HEK293 (cell line): ENCODE measurements around the gene PPP1R9B.

Experiments
- CTCF ChIA-PET: fragments of 350-600 bp; formaldehyde crosslinking; extraction: SDS; loops from one replicate; lab custom pipeline; 2021; ENCODE audit warnings: antibody characterized with exemption; lab: Yijun Ruan, JAX
- POLR2A ChIA-PET: fragments of 300-600 bp; formaldehyde crosslinking; extraction: SDS; loops from one replicate; lab custom pipeline; 2020; ENCODE audit warnings: antibody characterized with exemption, inconsistent platforms; lab: Yijun Ruan, JAX
- H3K27ac ChIP-seq: fragments of 200-500 bp; sonication (Bioruptor generic); 2 replicates; pipeline ENCODE4 v1.5.1; 2014; ENCODE audit warnings: low read depth, low read length, control low read depth, inconsistent platforms; ENCODE audit errors: extremely low read depth
- H3K36me3 ChIP-seq, 2 experiments: fragments of 200-500 bp in 1 of 2; sonication (Bioruptor generic) in 1 of 2; 1 replicate in 1 of 2; 2 replicates in 1 of 2; pipeline ENCODE4 v1.5.1; 2014 to 2017; ENCODE audit warnings: inconsistent platforms in 2 of 2, low read length in 2 of 2; ENCODE audit not compliant: control insufficient read depth in 2 of 2, insufficient read depth in 1 of 2
- H3K4me1 ChIP-seq: fragments of 200-500 bp; sonication (Bioruptor generic); 2 replicates; pipeline ENCODE4 v1.5.1; 2014; ENCODE audit warnings: mild to moderate bottlenecking, low read length, inconsistent platforms; ENCODE audit not compliant: control insufficient read depth, insufficient read depth
- H3K4me3 ChIP-seq: 2 replicates; pipeline ENCODE4 v1.5.1; 2011; ENCODE audit warnings: low read depth, mild to moderate bottlenecking, control low read depth, low read length, moderate library complexity
- H3K9me3 ChIP-seq: fragments of 200-500 bp; sonication (Bioruptor generic); 2 replicates; pipeline ENCODE4 v1.5.1; 2014; ENCODE audit warnings: low read depth, low read length, inconsistent platforms; ENCODE audit not compliant: control insufficient read depth, insufficient read depth
- BCL11A ChIP-seq: fragments of 450-650 bp; formaldehyde crosslinking; IDR thresholded peaks from 2 replicates; pipeline ENCODE4 v1.5.1; 2016; ENCODE audit warnings: low read depth, missing biosample characterization, missing genetic modification characterization
- BCL6B ChIP-seq: fragments of 450-650 bp; formaldehyde crosslinking; IDR thresholded peaks from 2 replicates; pipeline ENCODE4 v1.5.1; 2017; ENCODE audit warnings: missing biosample characterization, missing genetic modification characterization
- GLI4 ChIP-seq: fragments of 450-650 bp; formaldehyde crosslinking; IDR thresholded peaks from 2 replicates; pipeline ENCODE4 v1.5.1; 2016; ENCODE audit warnings: missing biosample characterization, missing genetic modification characterization
- GLIS2 ChIP-seq: fragments of 450-650 bp; formaldehyde crosslinking; IDR thresholded peaks from 2 replicates; pipeline ENCODE4 v1.5.1; 2016; ENCODE audit warnings: missing biosample characterization, missing genetic modification characterization
- HIC1 ChIP-seq: fragments of 450-650 bp; formaldehyde crosslinking; IDR thresholded peaks from 2 replicates; pipeline ENCODE4 v1.5.1; 2016; ENCODE audit warnings: missing biosample characterization, missing genetic modification characterization
- KLF9 ChIP-seq: fragments of 450-650 bp; formaldehyde crosslinking; IDR thresholded peaks from 2 replicates; pipeline ENCODE4 v1.5.1; 2016; ENCODE audit warnings: missing biosample characterization, missing genetic modification characterization, low read depth
- OSR2 ChIP-seq: fragments of 450-650 bp; formaldehyde crosslinking; IDR thresholded peaks from 2 replicates; pipeline ENCODE4 v1.5.1; 2016; ENCODE audit warnings: missing biosample characterization, missing genetic modification characterization
- PATZ1 ChIP-seq: fragments of 450-650 bp; formaldehyde crosslinking; IDR thresholded peaks from 2 replicates; pipeline ENCODE4 v1.5.1; 2016; ENCODE audit warnings: missing biosample characterization, missing genetic modification characterization
- REPIN1 ChIP-seq: fragments of 450-650 bp; formaldehyde crosslinking; IDR thresholded peaks from 2 replicates; pipeline ENCODE4 v1.5.1; 2017; ENCODE audit warnings: missing biosample characterization, missing genetic modification characterization, low read depth
- ZBTB1 ChIP-seq: fragments of 450-650 bp; formaldehyde crosslinking; IDR thresholded peaks from 2 replicates; pipeline ENCODE4 v1.5.1; 2016; ENCODE audit warnings: missing biosample characterization, missing genetic modification characterization
- ZBTB20 ChIP-seq: fragments of 450-650 bp; formaldehyde crosslinking; IDR thresholded peaks from 2 replicates; pipeline ENCODE4 v1.5.1; 2016; ENCODE audit warnings: missing biosample characterization, missing genetic modification characterization
- ZBTB6 ChIP-seq: fragments of 450-650 bp; formaldehyde crosslinking; IDR thresholded peaks from 2 replicates; pipeline ENCODE4 v1.5.1; 2017; ENCODE audit warnings: missing biosample characterization, missing genetic modification characterization
- ZBTB7A ChIP-seq: fragments of 450-650 bp; formaldehyde crosslinking; IDR thresholded peaks from 2 replicates; pipeline ENCODE4 v1.5.1; 2016; ENCODE audit warnings: low read depth, missing biosample characterization, missing genetic modification characterization
- ZBTB8A ChIP-seq: fragments of 450-650 bp; formaldehyde crosslinking; IDR thresholded peaks from 2 replicates; pipeline ENCODE4 v1.5.1; 2016; ENCODE audit warnings: missing biosample characterization, missing genetic modification characterization
- ZNF112 ChIP-seq: fragments of 450-650 bp; formaldehyde crosslinking; IDR thresholded peaks from 2 replicates; pipeline ENCODE4 v1.5.0; 2017; ENCODE audit warnings: missing biosample characterization, missing genetic modification characterization
- ZNF140 ChIP-seq: fragments of 450-650 bp; formaldehyde crosslinking; IDR thresholded peaks from 2 replicates; pipeline ENCODE4 v1.5.1; 2016; ENCODE audit warnings: missing biosample characterization, missing genetic modification characterization
- ZNF184 ChIP-seq: fragments of 450-650 bp; IDR thresholded peaks from 2 replicates; pipeline ENCODE4 v1.5.1; 2018; ENCODE audit warnings: missing biosample characterization, mild to moderate bottlenecking, missing genetic modification characterization
- ZNF214 ChIP-seq: fragments of 450-650 bp; formaldehyde crosslinking; IDR thresholded peaks from 2 replicates; pipeline ENCODE4 v1.5.1; 2017; ENCODE audit warnings: missing biosample characterization, mild to moderate bottlenecking, missing genetic modification characterization, borderline replicate concordance
- ZNF335 ChIP-seq: fragments of 450-650 bp; formaldehyde crosslinking; conservative IDR thresholded peaks from 2 replicates; pipeline ENCODE4 v1.5.1; 2016; ENCODE audit warnings: missing biosample characterization, missing genetic modification characterization
- ZNF366 ChIP-seq: fragments of 450-650 bp; formaldehyde crosslinking; conservative IDR thresholded peaks from 2 replicates; pipeline ENCODE4 v1.5.1; 2016; ENCODE audit warnings: missing biosample characterization, missing genetic modification characterization
- ZNF449 ChIP-seq: fragments of 450-650 bp; formaldehyde crosslinking; IDR thresholded peaks from 2 replicates; pipeline ENCODE4 v1.5.1; 2017; ENCODE audit warnings: missing biosample characterization, mild to moderate bottlenecking, missing genetic modification characterization, moderate library complexity
- ZNF514 ChIP-seq: fragments of 450-650 bp; formaldehyde crosslinking; IDR thresholded peaks from 2 replicates; pipeline ENCODE4 v1.5.1; 2016; ENCODE audit warnings: missing biosample characterization, missing genetic modification characterization
- ZNF561 ChIP-seq: fragments of 450-650 bp; IDR thresholded peaks from 2 replicates; pipeline ENCODE4 v1.5.1; 2018; ENCODE audit warnings: missing biosample characterization, missing genetic modification characterization, borderline replicate concordance
- ZNF571 ChIP-seq: fragments of 450-650 bp; formaldehyde crosslinking; IDR thresholded peaks from 2 replicates; pipeline ENCODE4 v1.5.0; 2017; ENCODE audit warnings: missing biosample characterization, missing genetic modification characterization
- ZNF585B ChIP-seq: fragments of 450-650 bp; formaldehyde crosslinking; IDR thresholded peaks from 2 replicates; pipeline ENCODE4 v1.5.1; 2016; ENCODE audit warnings: missing biosample characterization, missing genetic modification characterization
- ZNF623 ChIP-seq: fragments of 450-650 bp; formaldehyde crosslinking; IDR thresholded peaks from 2 replicates; pipeline ENCODE4 v1.5.1; 2016; ENCODE audit warnings: missing biosample characterization, missing genetic modification characterization
- ZNF639 ChIP-seq: fragments of 450-650 bp; formaldehyde crosslinking; IDR thresholded peaks from 2 replicates; pipeline ENCODE4 v1.5.1; 2016; ENCODE audit warnings: missing biosample characterization, missing genetic modification characterization
- ZNF707 ChIP-seq: fragments of 450-650 bp; formaldehyde crosslinking; IDR thresholded peaks from 2 replicates; pipeline ENCODE4 v1.5.1; 2016; ENCODE audit warnings: missing biosample characterization, missing genetic modification characterization
- ZNF768 ChIP-seq: fragments of 450-650 bp; formaldehyde crosslinking; IDR thresholded peaks from 2 replicates; pipeline ENCODE4 v1.5.1; 2018; ENCODE audit warnings: missing biosample characterization, mild to moderate bottlenecking, missing genetic modification characterization
- ZNF791 ChIP-seq: fragments of 450-650 bp; formaldehyde crosslinking; IDR thresholded peaks from 2 replicates; pipeline ENCODE4 v1.5.1; 2016; ENCODE audit warnings: missing biosample characterization, missing genetic modification characterization

Gene PPP1R9B

GRCh38 chr17:50150354-50151040, at the start of gene PPP1R9B:
Gene PPP1R9B, minus strand, starts transcription at chr17:50150677. Its CDS starts 164 bp downstream, at chr17:50150513.
- H3K9me3 ChIP-seq: no peaks in the 10 kb centered on the region
- ChIA-PET CTCF (interaction anchor here (0.6 to 7.4 kb wide), 7 partner anchors 10 to 161 kb away, joined by 3 to 105 read pairs (median 4); partner anchors contain the start of gene PDK2), POLR2A (interaction anchor here (0.6 to 3.0 kb wide), 8 partner anchors 11 to 95 kb away, joined by 3 to 17 read pairs (median 3); no protein-coding TSS in a partner anchor)
- peaks cover 3 to 23% of the 10 kb centered on the region in 2 experiments; a peak in 2 of 3 replicates for H3K36me3 ChIP-seq
- H3K4me1 ChIP-seq: peaks cover 15% of the 10 kb centered on the region
- peak within 1 kb of the TSS; percentile 77 for H3K4me3 ChIP-seq
- peak within 1 kb of the TSS; percentile 93 for H3K27ac ChIP-seq
- TF ChIP-seq BCL11A (tag by site-specific recombination) (no peak), ZNF571 (tag by site-specific recombination) (no peak), ZBTB1 (tag by site-specific recombination) (no peak), ZBTB7A (tag by site-specific recombination) (peak; percentile 77), ZBTB6 (no peak), REPIN1 (tag by site-specific recombination) (no peak), BCL6B (tag by site-specific recombination) (no peak), OSR2 (no peak), ZNF639 (no peak), ZNF623 (tag by site-specific recombination) (no peak), ZNF791 (no peak), ZBTB20 (tag by site-specific recombination) (0 out of 2 replicates have a peak, but pooled peaks have one; percentile 21), GLI4 (tag by site-specific recombination) (no peak), ZNF768 (tag by site-specific recombination) (no peak), GLIS2 (tag by site-specific recombination) (peak; percentile 78), ZNF585B (tag by site-specific recombination) (no peak), ZNF707 (tag by site-specific recombination) (no peak), ZNF184 (tag by site-specific recombination) (no peak), PATZ1 (peak; percentile 43), ZBTB8A (peak; percentile 77), KLF9 (tag by site-specific recombination) (no peak), ZNF335 (tag by site-specific recombination) (peak; percentile 39), ZNF366 (tag by site-specific recombination) (no peak), ZNF214 (tag by site-specific recombination) (no peak), ZNF561 (tag by site-specific recombination) (no peak), ZNF449 (tag by site-specific recombination) (no peak), ZNF140 (tag by site-specific recombination) (no peak), ZNF514 (no peak), HIC1 (tag by site-specific recombination) (no peak), ZNF112 (tag by site-specific recombination) (no peak)
